Activated naive CD8-positive, alpha-beta T cell treated with anti-CD3 and anti-CD28 coated beads, Interleukin-2, amount 10 ng/mL, durations not matched to agents 7 days and 5 days (primary cell): ENCODE measurements around the gene NKX2-8. TPM values are rescaled to one million over a fixed set of nuclear protein-coding genes. Genes with fewer than 3 reads are reported as not detected.

Experiments used
- ATAC-seq: fragments of 150-1000 bp; cut with Tn5 transposase; one replicate; pipeline ENCODE4 v1.10.0; 2021; ENCODE audit warnings: low read depth, moderate library complexity
- POLR2A ChIA-PET: fragments of 350-600 bp; sonication (Branson Sonifier 250); formaldehyde crosslinking; loops from one replicate; lab custom pipeline; 2021; ENCODE audit warnings: antibody characterized with exemption; lab: Charles Lee
- DNase-seq: peaks from one replicate; pipeline ENCODE4 v3.0.0; 2021
- H3K27ac Mint-ChIP-seq: one replicate; pipeline ENCODE4 v1.8.0; 2022; ENCODE audit warnings: mild to moderate bottlenecking, mixed read lengths
- H3K27me3 Mint-ChIP-seq: one replicate; pipeline ENCODE4 v1.8.0; 2022; ENCODE audit warnings: mild to moderate bottlenecking, moderate library complexity, mixed read lengths
- H3K36me3 Mint-ChIP-seq: one replicate; pipeline ENCODE4 v1.8.0; 2021; ENCODE audit warnings: mild to moderate bottlenecking, mixed read lengths
- H3K4me1 Mint-ChIP-seq: one replicate; pipeline ENCODE4 v1.8.0; 2021; ENCODE audit warnings: mixed read lengths
- H3K4me3 Mint-ChIP-seq: one replicate; pipeline ENCODE4 v1.8.0; 2022; ENCODE audit warnings: mild to moderate bottlenecking, moderate library complexity, mixed read lengths
- H3K9me3 Mint-ChIP-seq: one replicate; pipeline ENCODE4 v1.8.0; 2021; ENCODE audit warnings: mixed read lengths
- total RNA-seq, 2 experiments: library from RNA; stranded (reverse); gene quantifications; one replicate each; pipeline ENCODE4 v1.2.3, GENCODE V29; 2021

The NKX2-8 gene
- total RNA-seq, 2 experiments from 2014 or later: not detected

- no peaks in the 10 kb centered on the region for H3K9me3 Mint-ChIP-seq
Observed at GRCh38 chr14:36588119-36588518, 5.7 kb upstream of the NKX2-8 start.

GRCh38 chr14:36585100-36585499 lies 2.7 kb upstream of the NKX2-8 start:
- Mint-ChIP-seq H3K36me3 (no peaks in the 10 kb centered on the region), H3K4me3 (no peak overlapping the region), H3K27ac (no peak overlapping the region), H3K4me1 (no peaks in the 10 kb centered on the region), H3K9me3 (no peaks in the 10 kb centered on the region), H3K27me3 (peaks cover 83% of the 10 kb centered on the region)
- POLR2A ChIA-PET: no interaction called here
- no peak for DNase-seq
- ATAC-seq: no peak

More at GRCh38 chr14:36588119-36588518, 5.7 kb upstream of the NKX2-8 start:
- no peak for DNase-seq
- no peaks in the 10 kb centered on the region for H3K4me1 Mint-ChIP-seq
- no peak overlapping the region for H3K27ac Mint-ChIP-seq
- peaks cover 75% of the 10 kb centered on the region for H3K27me3 Mint-ChIP-seq
- no peaks in the 10 kb centered on the region for H3K36me3 Mint-ChIP-seq
- no peak for ATAC-seq
- H3K4me3 Mint-ChIP-seq: no peak overlapping the region
- POLR2A ChIA-PET: no interaction called here

- ATAC-seq: no peak
- DNase-seq: no peak
- peaks cover 83% of the 10 kb centered on the region for H3K27me3 Mint-ChIP-seq
- H3K4me1 Mint-ChIP-seq: no peaks in the 10 kb centered on the region
- H3K27ac Mint-ChIP-seq: no peak overlapping the region
- H3K9me3 Mint-ChIP-seq: no peaks in the 10 kb centered on the region
- H3K36me3 Mint-ChIP-seq: no peaks in the 10 kb centered on the region
- H3K4me3 Mint-ChIP-seq: no peak overlapping the region
- POLR2A ChIA-PET: no interaction called here
Observed at GRCh38 chr14:36583893-36584811, 1.7 kb upstream of the NKX2-8 start.

- Mint-ChIP-seq H3K36me3 (no peaks in the 10 kb centered on the region), H3K9me3 (no peaks in the 10 kb centered on the region), H3K27ac (no peak overlapping the region), H3K4me3 (no peak overlapping the region), H3K4me1 (no peaks in the 10 kb centered on the region), H3K27me3 (peaks cover 82% of the 10 kb centered on the region)
- ATAC-seq (no peak), DNase-seq (peak; percentile 24)
- POLR2A ChIA-PET: no interaction called here
Observed at GRCh38 chr14:36583242-36583892, 953 bp upstream of the NKX2-8 start.

GRCh38 chr14:36582874-36583241 lies 444 bp upstream of the NKX2-8 start:
- no peaks in the 10 kb centered on the region for H3K36me3 Mint-ChIP-seq
- H3K4me3 Mint-ChIP-seq: no peak overlapping the region
- H3K27me3 Mint-ChIP-seq: peaks cover 80% of the 10 kb centered on the region
- no peaks in the 10 kb centered on the region for H3K9me3 Mint-ChIP-seq
- ATAC-seq: no peak
- H3K27ac Mint-ChIP-seq: no peak overlapping the region
- POLR2A ChIA-PET: no interaction called here
- DNase-seq: no peak
- no peaks in the 10 kb centered on the region for H3K4me1 Mint-ChIP-seq

- DNase-seq (peak; percentile 38), ATAC-seq (no peak)
- POLR2A ChIA-PET: no interaction called here
- Mint-ChIP-seq H3K27ac (no peak overlapping the region), H3K27me3 (peaks cover 68% of the 10 kb centered on the region), H3K4me3 (peak overlapping the region; percentile 5), H3K9me3 (no peaks in the 10 kb centered on the region), H3K4me1 (no peaks in the 10 kb centered on the region), H3K36me3 (no peaks in the 10 kb centered on the region)
Observed at GRCh38 chr14:36580856-36581831, 1.3 kb downstream of the NKX2-8 start.

GRCh38 chr14:36580141-36580855 lies 2.1 kb downstream of the NKX2-8 start:
- DNase-seq: no peak
- Mint-ChIP-seq H3K36me3 (no peaks in the 10 kb centered on the region), H3K27ac (no peak overlapping the region), H3K27me3 (peaks cover 63% of the 10 kb centered on the region), H3K9me3 (no peaks in the 10 kb centered on the region), H3K4me1 (no peaks in the 10 kb centered on the region), H3K4me3 (no peak overlapping the region)
- POLR2A ChIA-PET: no interaction called here
- ATAC-seq: no peak

GRCh38 chr14:36579573-36580140 lies 2.8 kb downstream of the NKX2-8 start:
- no peak for DNase-seq
- no peak for ATAC-seq
- no peaks in the 10 kb centered on the region for H3K36me3 Mint-ChIP-seq
- H3K4me1 Mint-ChIP-seq: no peaks in the 10 kb centered on the region
- H3K4me3 Mint-ChIP-seq: no peak overlapping the region
- H3K27ac Mint-ChIP-seq: no peak overlapping the region
- no peaks in the 10 kb centered on the region for H3K9me3 Mint-ChIP-seq
- POLR2A ChIA-PET: no interaction called here
- H3K27me3 Mint-ChIP-seq: peaks cover 57% of the 10 kb centered on the region

- H3K9me3 Mint-ChIP-seq: no peaks in the 10 kb centered on the region
- no peaks in the 10 kb centered on the region for H3K36me3 Mint-ChIP-seq
- H3K4me1 Mint-ChIP-seq: no peaks in the 10 kb centered on the region
- DNase-seq: no peak
- no peak overlapping the region for H3K4me3 Mint-ChIP-seq
- POLR2A ChIA-PET: no interaction called here
- no peak for ATAC-seq
- H3K27me3 Mint-ChIP-seq: peaks cover 51% of the 10 kb centered on the region
- H3K27ac Mint-ChIP-seq: no peak overlapping the region
Observed at GRCh38 chr14:36579001-36579555, 3.3 kb downstream of the NKX2-8 start.

GRCh38 chr14:36570065-36570464 lies 12.3 kb downstream of the NKX2-8 start:
- DNase-seq (no peak), ATAC-seq (no peak)
- H3K9me3 Mint-ChIP-seq: no peaks in the 10 kb centered on the region
- no peak overlapping the region for H3K4me3 Mint-ChIP-seq
- H3K27ac Mint-ChIP-seq: no peak overlapping the region
- POLR2A ChIA-PET: no interaction called here
- no peaks in the 10 kb centered on the region for H3K4me1 Mint-ChIP-seq
- no peaks in the 10 kb centered on the region for H3K36me3 Mint-ChIP-seq
- peaks cover 10% of the 10 kb centered on the region for H3K27me3 Mint-ChIP-seq

- H3K4me1 Mint-ChIP-seq: no peaks in the 10 kb centered on the region
- no peak overlapping the region for H3K4me3 Mint-ChIP-seq
- H3K27ac Mint-ChIP-seq: no peak overlapping the region
- POLR2A ChIA-PET: no interaction called here
- ATAC-seq: no peak
- no peaks in the 10 kb centered on the region for H3K9me3 Mint-ChIP-seq
- DNase-seq: no peak
- no peaks in the 10 kb centered on the region for H3K36me3 Mint-ChIP-seq
- H3K27me3 Mint-ChIP-seq: peaks cover 7% of the 10 kb centered on the region
Observed at GRCh38 chr14:36556811-36557433, 25.5 kb downstream of the NKX2-8 start.
